NT2/D1 (cell line): Measurements from ENCODE around the gene MAML1.
A peak's percentile ranks its signal among the peaks of the same experiment; 100 is the strongest.

Source experiments
- DNase-seq: peaks from one replicate; pipeline ENCODE4 v3.0.0-alpha.2; 2011; ENCODE audit warnings: low read depth, low spot score
- H3K27me3 ChIP-seq: 2 replicates; pipeline ENCODE4 v1.6.0; 2011; ENCODE audit warnings: mild to moderate bottlenecking; ENCODE audit not compliant: insufficient read length, insufficient read depth
- H3K36me3 ChIP-seq: 2 replicates; pipeline ENCODE4 v1.6.1; 2011; ENCODE audit warnings: mild to moderate bottlenecking, low read length, mixed read lengths; ENCODE audit not compliant: insufficient read depth, insufficient read length
- H3K4me1 ChIP-seq: 2 replicates; pipeline ENCODE4 v1.5.1; 2011; ENCODE audit not compliant: insufficient read depth, insufficient read length
- H3K4me3 ChIP-seq: 2 replicates; pipeline ENCODE4 v1.5.1; 2011; ENCODE audit warnings: low read depth; ENCODE audit not compliant: insufficient read length
- H3K9ac ChIP-seq: 2 replicates; pipeline ENCODE4 v1.6.0; 2011; ENCODE audit warnings: low read depth; ENCODE audit not compliant: insufficient read length
- H3K9me3 ChIP-seq: 2 replicates; pipeline ENCODE4 v1.5.1; 2011; ENCODE audit warnings: mild to moderate bottlenecking, low read length; ENCODE audit not compliant: insufficient read depth
- SUZ12 ChIP-seq: IDR thresholded peaks from 2 replicates; pipeline ENCODE4 v1.6.1; 2011; ENCODE audit not compliant: insufficient read length, insufficient read depth; ENCODE audit errors: extremely low read depth
- YY1 ChIP-seq: IDR thresholded peaks from 2 replicates; pipeline ENCODE4 v1.6.1; 2011; ENCODE audit not compliant: insufficient read length, insufficient read depth
- ZNF274 ChIP-seq: IDR thresholded peaks from 2 replicates; pipeline ENCODE4 v1.6.1; 2011; ENCODE audit warnings: mild to moderate bottlenecking, low read depth, low read length

The MAML1 gene

DNA sequence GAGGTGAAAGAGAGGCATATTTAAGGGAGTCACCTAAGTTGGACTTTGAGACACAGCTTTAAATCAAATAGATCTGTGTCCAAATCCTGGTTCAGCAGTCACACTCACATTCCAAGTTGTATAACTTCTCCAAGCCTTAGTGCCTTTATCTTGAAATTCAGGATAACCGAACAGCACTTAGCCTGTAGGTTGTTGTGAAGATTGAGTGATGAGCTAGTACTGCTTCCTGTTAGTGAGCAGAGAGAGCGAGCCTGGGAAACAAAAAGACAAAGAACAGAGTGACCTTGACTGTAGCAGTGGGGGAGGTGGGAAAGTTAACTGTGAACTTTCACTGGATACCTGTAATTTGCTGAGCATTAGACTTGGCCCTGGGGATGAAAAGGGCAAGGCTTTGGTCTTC, 22.4 kb downstream of the MAML1 start:
- H3K9ac ChIP-seq = no peak overlapping the region
- TF ChIP-seq YY1 (no peak), ZNF274 (no peak), SUZ12 (no peak)
- DNase-seq = peak; percentile 32

DNA sequence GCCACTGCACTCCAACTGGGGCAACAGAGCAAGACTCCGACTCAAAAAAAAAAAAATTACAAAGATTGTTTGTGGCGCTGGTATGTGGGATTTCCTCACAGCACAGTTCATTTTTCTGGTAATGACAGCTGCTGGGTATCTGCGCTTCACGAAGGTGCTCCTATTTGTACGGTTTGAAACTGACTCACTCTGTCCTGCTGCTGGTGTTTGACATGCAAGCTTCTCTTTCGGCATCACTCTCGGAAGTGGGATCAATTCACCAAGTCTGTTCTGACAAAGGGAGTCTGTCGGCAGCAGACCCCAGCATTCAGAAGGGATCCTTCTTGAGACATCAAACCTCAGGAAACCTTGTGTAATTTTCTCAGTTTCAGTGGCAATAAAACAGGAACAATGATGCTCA, 26.3 kb downstream of the MAML1 start:
- Histone ChIP-seq H3K4me3 (no peak overlapping the region), H3K4me1 (peaks cover 6% of the 10 kb centered on the region)

More for the DNA sequence above, 22.4 kb downstream of the MAML1 start:
- Histone ChIP-seq H3K36me3 (peaks cover 8% of the 10 kb centered on the region), H3K27me3 (no peaks in the 10 kb centered on the region), H3K4me1 (peaks cover 3% of the 10 kb centered on the region), H3K9me3 (no peaks in the 10 kb centered on the region), H3K4me3 (no peak overlapping the region)

DNA sequence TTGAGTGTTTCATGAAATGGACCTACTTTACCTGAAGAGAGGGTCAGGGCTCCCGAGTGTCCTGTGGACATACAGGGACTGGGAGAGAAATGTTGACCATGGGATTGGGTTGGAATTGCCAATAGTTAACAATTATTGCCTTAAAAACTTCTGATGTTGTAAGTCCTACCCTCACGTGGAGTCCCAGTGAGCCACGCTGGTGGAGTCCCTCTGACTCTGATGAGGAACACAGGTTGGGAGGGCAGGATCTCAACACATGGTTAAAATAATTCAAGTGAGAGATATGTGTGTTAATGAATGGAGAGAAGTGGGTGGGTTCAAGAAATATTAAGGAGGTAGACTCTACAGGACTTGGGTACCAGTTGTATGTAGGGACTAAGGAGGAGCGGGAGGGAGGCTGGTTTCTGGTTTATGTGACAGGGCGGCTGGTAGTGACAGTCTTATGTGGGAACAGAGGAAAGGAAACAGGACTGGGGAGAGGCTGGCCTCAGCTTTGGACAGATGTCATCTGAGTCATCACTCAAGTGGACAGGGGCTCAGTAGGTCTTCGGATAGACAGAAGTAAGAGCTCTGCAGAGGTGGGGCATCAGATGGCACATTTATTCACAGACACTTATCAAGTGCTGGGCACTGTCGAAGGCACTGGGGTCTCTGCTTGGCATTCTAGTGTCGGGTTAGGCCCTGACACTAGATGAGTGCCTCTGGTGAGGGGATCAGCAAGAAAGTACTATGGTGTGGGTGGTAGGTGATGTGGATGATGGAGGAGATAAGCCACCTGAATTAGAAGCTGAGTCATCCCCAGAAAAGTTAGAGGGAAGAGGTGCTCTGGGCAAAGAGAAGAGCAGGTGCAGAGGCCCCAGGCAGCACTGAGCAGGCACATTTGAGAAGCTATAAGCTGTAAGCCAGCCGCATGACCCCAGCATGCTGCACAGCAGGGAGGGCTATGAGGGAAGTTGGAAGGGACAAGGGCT, 27.2 kb downstream of the MAML1 start:
- Histone ChIP-seq H3K27me3 (no peaks in the 10 kb centered on the region), H3K36me3 (no peaks in the 10 kb centered on the region), H3K9me3 (no peaks in the 10 kb centered on the region), H3K9ac (no peak overlapping the region), H3K4me3 (no peak overlapping the region), H3K4me1 (peaks cover 6% of the 10 kb centered on the region)
- DNase-seq = no peak
- TF ChIP-seq YY1 (no peak), SUZ12 (no peak), ZNF274 (no peak)

More for the DNA sequence above, 26.3 kb downstream of the MAML1 start:
- H3K9me3 ChIP-seq = no peaks in the 10 kb centered on the region
- H3K27me3 ChIP-seq = no peaks in the 10 kb centered on the region
- no peak for TF ChIP-seq ZNF274
- no peak for TF ChIP-seq YY1
- DNase-seq = no peak
- H3K36me3 ChIP-seq = no peaks in the 10 kb centered on the region
- H3K9ac ChIP-seq = no peak overlapping the region

- Histone ChIP-seq H3K9ac (no peak overlapping the region), H3K4me3 (no peak overlapping the region), H3K27me3 (no peaks in the 10 kb centered on the region), H3K4me1 (peaks cover 18% of the 10 kb centered on the region), H3K9me3 (no peaks in the 10 kb centered on the region), H3K36me3 (peaks cover 20% of the 10 kb centered on the region)
- TF ChIP-seq SUZ12 = no peak
- TF ChIP-seq YY1 = no peak
- TF ChIP-seq ZNF274 = no peak
- DNase-seq = no peak
These were observed 29.6 kb downstream of the MAML1 start for GRCh38 chr5:179762079-179762780.

DNA sequence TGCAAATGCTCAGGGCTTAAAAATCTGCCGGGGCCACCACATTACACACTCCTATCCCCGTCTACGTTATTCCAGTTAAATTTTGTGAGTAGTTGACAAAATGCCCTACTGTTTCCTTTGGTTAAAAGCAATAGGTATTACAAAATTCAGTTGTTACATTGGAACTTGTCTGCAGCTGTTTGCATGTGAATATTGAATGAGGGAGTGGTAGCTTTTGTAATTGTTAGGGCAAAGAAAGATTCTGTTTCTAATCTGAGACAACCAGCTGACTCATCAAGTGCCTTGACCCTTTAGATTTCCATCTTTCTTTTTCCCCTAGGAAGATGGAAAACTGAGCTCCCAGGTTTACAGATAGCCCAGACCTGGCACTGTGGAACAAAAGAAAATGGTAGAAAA, 30.2 kb downstream of the MAML1 start:
- TF ChIP-seq SUZ12 = no peak
- TF ChIP-seq ZNF274 = no peak
- no peak for TF ChIP-seq YY1
- H3K9ac ChIP-seq = no peak overlapping the region
- DNase-seq = no peak

GRCh38 chr5:179763215-179763945, 30.8 kb downstream of the MAML1 start:
- Histone ChIP-seq H3K9me3 (no peaks in the 10 kb centered on the region), H3K4me3 (no peak overlapping the region), H3K4me1 (peaks cover 18% of the 10 kb centered on the region), H3K9ac (no peak overlapping the region), H3K27me3 (no peaks in the 10 kb centered on the region), H3K36me3 (peaks cover 31% of the 10 kb centered on the region)
- DNase-seq = peak; percentile 40
- TF ChIP-seq YY1 = no peak
- no peak for TF ChIP-seq ZNF274
- no peak for TF ChIP-seq SUZ12

More for the DNA sequence above, 30.2 kb downstream of the MAML1 start:
- Histone ChIP-seq H3K27me3 (no peaks in the 10 kb centered on the region), H3K4me1 (peaks cover 18% of the 10 kb centered on the region), H3K36me3 (peaks cover 25% of the 10 kb centered on the region), H3K9me3 (no peaks in the 10 kb centered on the region), H3K4me3 (no peak overlapping the region)

GRCh38 chr5:179764056-179764455, 31.4 kb downstream of the MAML1 start:
- no peak for TF ChIP-seq ZNF274
- TF ChIP-seq YY1 = no peak
- TF ChIP-seq SUZ12 = no peak
- no peak for DNase-seq
- Histone ChIP-seq H3K27me3 (no peaks in the 10 kb centered on the region), H3K9ac (no peak overlapping the region), H3K36me3 (peaks cover 38% of the 10 kb centered on the region), H3K9me3 (no peaks in the 10 kb centered on the region), H3K4me3 (no peak overlapping the region), H3K4me1 (peaks cover 18% of the 10 kb centered on the region)
